Breast epithelium (tissue), 3 donors: Measurements from ENCODE around the gene FLII.

ENCODE experiments used
- POLR2A ChIP-seq: fragments of 450-650 bp; IDR thresholded peaks from one replicate; pipeline ENCODE4 v1.6.1; 2016; ENCODE audit warnings: antibody characterized with exemption, mild to moderate bottlenecking, moderate library complexity
- TF ChIP-seq, protein P1 (sequence below), 3 donors: fragments of 450-650 bp; IDR thresholded peaks; one replicate each; pipeline ENCODE4 v1.5.1; 2016 to 2017; ENCODE audit warnings: antibody characterized with exemption in 3 of 3, mild to moderate bottlenecking in 3 of 3, moderate library complexity in 3 of 3

DNA sequence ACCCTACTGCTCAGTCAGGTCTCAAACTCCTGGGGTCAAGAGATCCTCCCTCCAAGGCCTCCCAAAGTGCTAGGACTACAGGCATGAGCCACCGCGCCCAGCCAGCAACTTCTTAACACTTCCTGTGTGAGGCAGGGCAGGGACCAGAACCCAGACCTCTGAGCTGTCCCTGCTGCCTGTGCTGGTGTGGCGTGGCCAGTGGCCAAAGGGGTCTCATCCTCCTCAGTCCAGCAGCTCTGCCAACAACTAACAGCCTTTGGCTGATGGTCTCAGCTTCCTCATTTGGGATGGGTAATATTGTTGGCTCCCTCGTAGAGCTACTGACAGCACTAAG is 34.5 kb downstream of the FLII start:
- TF ChIP-seq, protein P1, sequence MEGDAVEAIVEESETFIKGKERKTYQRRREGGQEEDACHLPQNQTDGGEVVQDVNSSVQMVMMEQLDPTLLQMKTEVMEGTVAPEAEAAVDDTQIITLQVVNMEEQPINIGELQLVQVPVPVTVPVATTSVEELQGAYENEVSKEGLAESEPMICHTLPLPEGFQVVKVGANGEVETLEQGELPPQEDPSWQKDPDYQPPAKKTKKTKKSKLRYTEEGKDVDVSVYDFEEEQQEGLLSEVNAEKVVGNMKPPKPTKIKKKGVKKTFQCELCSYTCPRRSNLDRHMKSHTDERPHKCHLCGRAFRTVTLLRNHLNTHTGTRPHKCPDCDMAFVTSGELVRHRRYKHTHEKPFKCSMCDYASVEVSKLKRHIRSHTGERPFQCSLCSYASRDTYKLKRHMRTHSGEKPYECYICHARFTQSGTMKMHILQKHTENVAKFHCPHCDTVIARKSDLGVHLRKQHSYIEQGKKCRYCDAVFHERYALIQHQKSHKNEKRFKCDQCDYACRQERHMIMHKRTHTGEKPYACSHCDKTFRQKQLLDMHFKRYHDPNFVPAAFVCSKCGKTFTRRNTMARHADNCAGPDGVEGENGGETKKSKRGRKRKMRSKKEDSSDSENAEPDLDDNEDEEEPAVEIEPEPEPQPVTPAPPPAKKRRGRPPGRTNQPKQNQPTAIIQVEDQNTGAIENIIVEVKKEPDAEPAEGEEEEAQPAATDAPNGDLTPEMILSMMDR (IDR thresholded peaks at IDR 0.05): no peak
- no peak for TF ChIP-seq POLR2A
